GM13976 (cell line): Measurements from ENCODE around the gene NRF1.

ENCODE experiments used
- DNase-seq: peaks from one replicate; pipeline ENCODE4 v3.0.0; 2012; ENCODE audit warnings: low spot score
- in situ Hi-C: fragments of 300-500 bp; cut with MboI; formaldehyde crosslinking; loops from one replicate; pipeline ENCODE4 v1.12.0; 2022; ENCODE audit warnings: low sequenced_read_pairs, mixed read lengths, inconsistent platforms; ENCODE audit not compliant: unreplicated experiment
- TF ChIP-seq, protein P1 (sequence below): IDR thresholded peaks from 2 replicates; pipeline ENCODE4 v1.5.1; 2012; ENCODE audit warnings: borderline replicate concordance, mild to moderate bottlenecking; ENCODE audit not compliant: insufficient read depth; ENCODE audit errors: extremely low read depth, missing control alignments, control extremely low read depth

NRF1 gene

DNA sequence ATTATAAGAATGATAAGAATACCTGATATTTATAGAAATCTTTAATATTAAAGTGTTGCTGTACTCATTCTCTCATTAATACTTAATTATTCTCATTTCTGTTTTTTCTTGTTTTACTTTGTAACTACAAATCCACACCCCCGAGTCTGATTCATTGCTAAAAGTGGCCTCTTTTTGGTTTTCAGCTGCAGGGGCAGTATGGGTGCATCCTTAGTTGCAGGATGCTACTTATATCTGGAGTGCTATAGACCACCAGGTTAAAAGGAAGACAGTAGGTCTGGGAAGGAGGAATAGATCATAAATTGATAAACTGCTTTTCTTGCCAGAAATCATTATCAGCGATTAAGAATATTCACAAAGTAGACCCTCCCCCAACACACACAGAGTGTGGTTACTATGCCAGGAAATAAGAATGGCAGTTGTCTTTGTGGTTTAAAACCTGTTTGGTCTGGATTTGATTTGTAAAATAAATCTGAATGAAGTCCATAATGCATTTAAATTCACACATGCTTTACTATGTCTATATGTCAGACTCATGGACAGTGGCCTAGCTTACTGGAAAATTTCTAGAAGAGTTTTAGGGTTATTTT, 96.5 kb downstream of the NRF1 start:
- TF ChIP-seq, protein P1, sequence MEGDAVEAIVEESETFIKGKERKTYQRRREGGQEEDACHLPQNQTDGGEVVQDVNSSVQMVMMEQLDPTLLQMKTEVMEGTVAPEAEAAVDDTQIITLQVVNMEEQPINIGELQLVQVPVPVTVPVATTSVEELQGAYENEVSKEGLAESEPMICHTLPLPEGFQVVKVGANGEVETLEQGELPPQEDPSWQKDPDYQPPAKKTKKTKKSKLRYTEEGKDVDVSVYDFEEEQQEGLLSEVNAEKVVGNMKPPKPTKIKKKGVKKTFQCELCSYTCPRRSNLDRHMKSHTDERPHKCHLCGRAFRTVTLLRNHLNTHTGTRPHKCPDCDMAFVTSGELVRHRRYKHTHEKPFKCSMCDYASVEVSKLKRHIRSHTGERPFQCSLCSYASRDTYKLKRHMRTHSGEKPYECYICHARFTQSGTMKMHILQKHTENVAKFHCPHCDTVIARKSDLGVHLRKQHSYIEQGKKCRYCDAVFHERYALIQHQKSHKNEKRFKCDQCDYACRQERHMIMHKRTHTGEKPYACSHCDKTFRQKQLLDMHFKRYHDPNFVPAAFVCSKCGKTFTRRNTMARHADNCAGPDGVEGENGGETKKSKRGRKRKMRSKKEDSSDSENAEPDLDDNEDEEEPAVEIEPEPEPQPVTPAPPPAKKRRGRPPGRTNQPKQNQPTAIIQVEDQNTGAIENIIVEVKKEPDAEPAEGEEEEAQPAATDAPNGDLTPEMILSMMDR: no peak
- no peak for DNase-seq
- in situ Hi-C loops: no loop called here

DNA sequence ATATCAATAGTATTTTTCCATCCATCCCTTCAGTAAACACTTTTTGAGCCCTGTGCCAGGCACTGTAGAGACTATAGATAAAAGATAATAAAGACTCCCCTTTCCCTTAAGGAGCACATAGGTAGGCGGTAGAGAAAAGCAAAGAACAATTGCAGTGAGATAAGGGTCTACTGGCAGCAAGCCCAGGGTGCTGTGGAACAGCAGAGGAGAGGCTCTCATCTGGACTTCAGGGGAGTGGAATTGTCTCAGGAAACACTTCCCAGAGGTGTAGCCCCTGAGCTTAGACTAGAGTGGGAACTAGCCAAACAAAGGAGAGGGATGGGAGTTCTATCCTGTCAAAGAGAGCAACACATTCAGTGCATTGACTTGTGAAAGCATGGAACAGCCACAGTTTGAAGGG, 102.0 kb downstream of the NRF1 start:
- TF ChIP-seq, protein P1: no peak
- DNase-seq: no peak
- in situ Hi-C loops: no loop called here

DNA sequence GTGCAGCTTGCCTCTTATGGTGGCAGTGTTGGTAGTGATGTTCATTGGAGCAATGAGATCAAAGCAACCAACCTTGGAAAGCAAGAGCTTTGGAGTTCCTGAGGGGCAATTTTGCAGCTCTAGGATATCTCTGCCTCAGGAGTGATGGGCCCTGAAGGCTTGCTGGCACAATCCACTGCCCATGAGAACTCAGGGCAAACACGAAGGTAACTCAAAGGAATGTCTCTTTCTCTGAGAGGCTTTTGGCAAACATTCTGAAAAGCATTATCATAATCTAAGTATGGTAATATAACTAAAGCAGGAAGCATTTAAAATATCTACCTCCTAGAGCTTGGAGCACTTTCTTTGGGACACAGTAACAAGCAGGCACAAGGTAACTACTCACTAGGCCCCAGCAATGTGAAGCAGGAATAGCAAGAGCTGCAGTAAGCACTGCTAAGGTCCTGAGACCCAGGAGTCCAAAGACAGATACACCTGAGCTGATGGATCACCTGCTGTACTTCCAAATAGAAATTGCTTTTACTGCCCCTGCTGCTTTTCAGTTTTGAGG, 103.1 kb downstream of the NRF1 start:
- DNase-seq: no peak
- in situ Hi-C loops: no loop called here
- TF ChIP-seq, protein P1: no peak

DNA sequence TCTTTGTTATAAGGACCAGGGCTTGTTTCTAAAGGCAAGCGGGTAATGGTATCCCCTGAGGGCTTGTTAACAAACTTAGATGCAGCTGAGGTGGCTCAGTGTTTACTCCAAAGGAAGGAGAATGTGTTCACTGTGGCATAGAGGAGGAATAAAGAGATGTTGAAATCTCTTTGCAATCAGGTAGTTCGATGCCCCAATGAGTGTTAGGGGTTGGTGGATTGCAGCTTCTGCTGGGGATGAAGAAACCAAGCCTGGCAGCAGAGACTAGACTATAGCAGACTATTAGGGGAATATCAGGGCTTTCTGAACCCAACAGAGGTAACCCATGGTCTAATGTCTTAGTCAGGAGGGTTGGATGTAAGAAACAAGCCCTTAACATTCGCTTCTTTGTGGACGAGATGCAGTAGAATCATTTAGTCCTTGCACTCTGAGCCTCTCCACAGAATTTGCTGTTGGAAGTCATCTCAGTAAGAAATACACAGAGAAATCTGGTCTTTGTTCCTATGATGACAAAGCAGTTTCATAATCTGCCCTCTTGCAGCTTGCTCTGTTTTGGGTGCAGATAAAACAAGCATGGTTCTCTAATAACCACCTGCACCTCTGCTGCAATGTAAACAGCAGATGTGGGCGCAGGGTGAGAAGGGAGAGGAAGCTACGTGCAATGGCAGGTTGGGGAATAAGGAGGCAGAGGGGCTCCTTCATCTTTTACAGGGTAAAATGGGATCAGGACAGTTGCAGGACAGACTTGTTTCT, 108.6 kb downstream of the NRF1 start:
- in situ Hi-C loops: no loop called here
- TF ChIP-seq, protein P1: no peak
- DNase-seq: no peak

DNA sequence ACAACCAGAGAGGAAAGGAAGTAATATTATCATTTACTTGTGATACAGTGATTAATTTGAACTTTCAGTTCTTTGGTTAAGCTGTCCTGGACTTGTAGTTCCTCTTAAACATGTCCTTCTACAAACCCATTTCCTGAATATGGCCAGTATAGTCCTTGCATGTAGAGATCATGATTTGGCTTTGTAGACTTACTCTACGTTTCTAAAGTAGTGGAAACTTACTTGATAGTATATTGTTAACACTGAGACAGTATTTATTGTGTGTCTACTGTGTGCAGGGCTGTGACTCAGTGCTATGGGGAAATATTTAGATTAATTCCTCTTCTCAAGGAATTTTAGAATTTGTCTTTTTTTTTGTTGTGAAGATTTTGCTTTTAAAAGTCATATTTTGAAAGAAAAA, 109.5 kb downstream of the NRF1 start:
- no peak for DNase-seq
- TF ChIP-seq, protein P1: no peak
- in situ Hi-C loops: no loop called here

DNA sequence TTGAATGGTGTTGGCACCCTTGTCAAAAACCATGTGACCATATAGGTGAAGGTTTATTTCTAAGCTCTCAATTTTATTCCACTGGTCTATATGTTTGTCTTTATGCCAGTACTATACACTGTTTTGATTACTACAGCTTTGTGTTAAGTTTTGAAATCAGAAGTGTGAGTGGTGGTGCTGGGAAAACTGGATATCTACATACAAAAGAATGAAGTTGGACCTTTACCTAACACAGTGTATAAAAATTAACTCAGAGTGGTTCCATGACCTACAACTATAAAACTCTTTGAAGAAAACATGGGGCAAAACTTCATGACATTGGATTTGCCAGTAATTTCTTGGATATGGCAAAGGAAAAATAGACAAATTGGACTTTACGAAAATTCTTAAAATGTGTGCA, 112.2 kb downstream of the NRF1 start:
- TF ChIP-seq, protein P1: no peak
- in situ Hi-C loops: no loop called here

DNA sequence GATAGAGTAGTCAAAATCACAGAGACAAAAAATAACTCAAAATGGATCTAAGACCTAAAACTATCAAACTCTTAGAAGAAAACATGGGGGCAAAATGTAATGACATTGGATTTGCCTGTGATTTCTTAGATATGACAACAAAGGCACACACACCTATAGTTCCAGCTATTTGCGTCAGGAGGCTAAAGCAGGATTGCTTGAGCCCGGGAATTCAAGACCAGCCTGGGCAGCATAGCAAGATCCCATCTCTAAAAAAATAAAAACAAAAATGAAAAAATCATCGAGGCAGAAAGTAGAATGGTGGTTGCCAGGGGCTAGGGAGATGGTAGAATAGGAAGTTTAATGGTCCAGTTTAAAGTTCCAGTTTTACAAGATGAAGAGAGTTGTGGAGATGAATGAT, 113.3 kb downstream of the NRF1 start:
- TF ChIP-seq, protein P1: no peak
- in situ Hi-C loops: no loop called here

More for the DNA sequence above, 112.2 kb downstream of the NRF1 start:
- no peak for DNase-seq

More for the DNA sequence above, 113.3 kb downstream of the NRF1 start:
- DNase-seq: no peak
